ENCODE data around the gene TMEM114.
A peak's percentile ranks its signal among the peaks of the same experiment; 100 is the strongest.
"Not testable (repeated sequence)": the region's sequence is repeated elsewhere in the genome, so short reads cannot be mapped to it uniquely, and the experiment has no call there.

TMEM114 gene

GRCh38 chr16:8569650-8570346 lies 20.5 kb downstream of the TMEM114 start:
- DNase-seq (ENCODE audit: low read depth) = no peak
- TF ChIP-seq CTCF (conservative IDR thresholded peaks at IDR 0.05; ENCODE audit: low read depth, low read length) = no peak
- no peak overlapping the region for H3K4me3 ChIP-seq (ENCODE audit: low read length)

- no peak overlapping the region for H3K4me3 ChIP-seq (ENCODE audit: low read length)
- no peak for DNase-seq (ENCODE audit: low read depth)
- no peak for TF ChIP-seq CTCF (conservative IDR thresholded peaks at IDR 0.05; ENCODE audit: low read depth, low read length)
Observed at GRCh38 chr16:8568231-8568617, 22.1 kb downstream of the TMEM114 start.

- DNase-seq (ENCODE audit: low read depth) = peak; percentile 67
- peak; percentile 96 for TF ChIP-seq CTCF (conservative IDR thresholded peaks at IDR 0.05; ENCODE audit: low read depth, low read length)
Observed at GRCh38 chr16:8567355-8568230, 22.7 kb downstream of the TMEM114 start.

GRCh38 chr16:8565498-8565897 lies 24.8 kb downstream of the TMEM114 start:
- no peak for DNase-seq (ENCODE audit: low read depth)
- TF ChIP-seq CTCF (conservative IDR thresholded peaks at IDR 0.05; ENCODE audit: low read depth, low read length) = no peak
- H3K4me3 ChIP-seq (ENCODE audit: low read length) = no peak overlapping the region

More at GRCh38 chr16:8567355-8568230, 22.7 kb downstream of the TMEM114 start:
- no peak overlapping the region for H3K4me3 ChIP-seq (ENCODE audit: low read length)

- no peak for DNase-seq (ENCODE audit: low read depth)
- no peak overlapping the region for H3K4me3 ChIP-seq (ENCODE audit: low read length)
- no peak for TF ChIP-seq CTCF (conservative IDR thresholded peaks at IDR 0.05; ENCODE audit: low read depth, low read length)
Observed at GRCh38 chr16:8564934-8565345, 25.4 kb downstream of the TMEM114 start.

- H3K4me3 ChIP-seq (ENCODE audit: low read length); DNase-seq (ENCODE audit: low read depth): not testable (repeated sequence)
Observed at GRCh38 chr16:8563944-8564540, 26.3 kb downstream of the TMEM114 start.

GRCh38 chr16:8561496-8561895 lies 28.8 kb downstream of the TMEM114 start:
- H3K4me3 ChIP-seq (ENCODE audit: low read length) = no peak overlapping the region
- DNase-seq (ENCODE audit: low read depth) = no peak
- TF ChIP-seq CTCF (conservative IDR thresholded peaks at IDR 0.05; ENCODE audit: low read depth, low read length) = no peak
